ENCODE results near the gene PPP3CA.

DNA sequence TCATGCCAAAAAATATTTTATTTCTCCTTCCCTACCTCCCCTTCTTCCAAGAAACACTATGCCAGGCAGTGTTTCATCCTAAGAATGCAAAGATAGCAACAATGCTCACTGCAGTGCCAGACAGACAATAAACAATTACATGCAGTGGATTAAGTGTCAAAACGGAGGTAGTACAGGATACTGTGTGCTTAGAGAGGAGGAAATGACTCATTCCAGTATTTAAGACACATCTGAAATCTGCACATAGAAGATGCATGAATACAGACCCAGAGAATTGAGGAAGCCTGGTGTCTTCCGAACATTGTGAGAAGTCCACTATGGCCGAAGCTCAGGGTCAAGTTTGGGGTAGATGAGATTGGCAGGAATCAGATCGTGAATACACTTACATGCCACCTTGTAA lies 326.4 kb downstream of the PPP3CA start:
- no peak for TF ChIP-seq EZH2 (IDR thresholded peaks at IDR 0.05; ENCODE audit: insufficient read depth, poor library complexity, severe bottlenecking)
- TF ChIP-seq EZH2phosphoT487 (IDR thresholded peaks at IDR 0.05; ENCODE audit: insufficient read depth, low read depth) = no peak
